ENCODE results near the gene CCNF. TPM values are rescaled to one million over a fixed set of nuclear protein-coding genes. Genes with fewer than 3 reads are reported as not detected.

CCNF gene
- total and polyA plus RNA-seq, 9 of the 15 experiments (the other 6 are each of a cell fraction or from before 2014, with no cell fraction given) = 4.1 to 70.1 (median 29.5) TPM

GRCh38 chr16:2473999-2474876 is 45.0 kb downstream of the CCNF start (continued):
- no peak for TF ChIP-seq SIRT6 (IDR thresholded peaks at IDR 0.05; ENCODE audit: low read depth, low read length)
- peak; percentile 76 for TF ChIP-seq RBFOX2 (IDR thresholded peaks at IDR 0.05; ENCODE audit: low read depth, low read length)
- TF ChIP-seq TAF1 (IDR thresholded peaks at IDR 0.05; ENCODE audit: control insufficient read depth, extremely low read depth, insufficient read depth, low read length, severe bottlenecking) = peak; percentile 53
- no peak for TF ChIP-seq CUX1 (CRISPR knock-in tag; IDR thresholded peaks at IDR 0.05)
- TF ChIP-seq RREB1 (CRISPR knock-in tag; IDR thresholded peaks at IDR 0.05) = peak; percentile 82; the same call in 1 of the 2 replicates
- no peak for TF ChIP-seq CREBBP (IDR thresholded peaks at IDR 0.05; ENCODE audit: low read depth, low read length)
- TF ChIP-seq DLX4 (CRISPR knock-in tag; IDR thresholded peaks at IDR 0.05) = no peak
- TF ChIP-seq PHF8 (IDR thresholded peaks at IDR 0.05; ENCODE audit: borderline replicate concordance, low read length) = peak; percentile 42; the same call in 1 of the 2 replicates
- peak; percentile 43 to 85; a peak in 3 of 4 replicates for TF ChIP-seq UBTF (IDR thresholded peaks at IDR 0.05; ENCODE audit: borderline replicate concordance in 1 of 2, low read depth in 2 of 2, low read length in 2 of 2)
- TF ChIP-seq MAZ (CRISPR knock-in tag; conservative IDR thresholded peaks at IDR 0.05 in 1 of 2, IDR thresholded peaks at IDR 0.05 in 1 of 2) = peak; percentile 11 to 75

Measured in K562 (cell line).